ENCODE results near the gene TAB3.

TAB3 gene

GRCh38 chrX:30816079-30816478, 73.0 kb downstream of the TAB3 start:
- no peaks in the 10 kb centered on the region for H3K4me1 ChIP-seq (ENCODE audit: low read length)
- no peak for DNase-seq
- no peaks in the 10 kb centered on the region for H3K9me3 ChIP-seq (replicated peaks; ENCODE audit: insufficient read depth, low read length)
- no peaks in the 10 kb centered on the region for H3K27me3 ChIP-seq (replicated peaks; ENCODE audit: insufficient read depth, low read length)
- no peak overlapping the region for H3K4me2 ChIP-seq (ENCODE audit: low read depth, low read length)
- TF ChIP-seq EZH2phosphoT487 (IDR thresholded peaks at IDR 0.05; ENCODE audit: low read length) (no peak), CTCF (IDR thresholded peaks at IDR 0.05; ENCODE audit: low read length) (no peak), EZH2 (optimal IDR thresholded peaks at IDR 0.05; ENCODE audit: low read depth, low read length) (no peak)
- H3K79me2 ChIP-seq (ENCODE audit: low read length) = no peaks in the 10 kb centered on the region
- no peak overlapping the region for H3K4me3 ChIP-seq (ENCODE audit: low read length)
- no peaks in the 10 kb centered on the region for H4K20me1 ChIP-seq (ENCODE audit: insufficient read depth, low read length)
- H3K36me3 ChIP-seq (replicated peaks; ENCODE audit: insufficient read depth, low read length) = no peaks in the 10 kb centered on the region
- no peak overlapping the region for H3K27ac ChIP-seq (ENCODE audit: low read length)
- H3F3A ChIP-seq (ENCODE audit: insufficient read depth, low read length) = no peaks in the 10 kb centered on the region
- H3K9me2 ChIP-seq (replicated peaks; ENCODE audit: insufficient read depth, low read length) = no peaks in the 10 kb centered on the region
- H3K9ac ChIP-seq (ENCODE audit: low read length) = no peak overlapping the region
- no peak overlapping the region for H2AFZ ChIP-seq (ENCODE audit: low read length)

- TF ChIP-seq EZH2 (optimal IDR thresholded peaks at IDR 0.05; ENCODE audit: low read depth, low read length) (no peak), EZH2phosphoT487 (IDR thresholded peaks at IDR 0.05; ENCODE audit: low read length) (no peak), CTCF (IDR thresholded peaks at IDR 0.05; ENCODE audit: low read length) (no peak)
Measured at GRCh38 chrX:30814978-30815377, 74.1 kb downstream of the TAB3 start.

GRCh38 chrX:30812326-30812725, 76.7 kb downstream of the TAB3 start:
- DNase-seq = no peak
- H3K36me3 ChIP-seq (replicated peaks; ENCODE audit: insufficient read depth, low read length) = no peaks in the 10 kb centered on the region
- H3F3A ChIP-seq (ENCODE audit: insufficient read depth, low read length) = no peaks in the 10 kb centered on the region
- H2AFZ ChIP-seq (ENCODE audit: low read length) = no peak overlapping the region
- no peak overlapping the region for H3K4me3 ChIP-seq (ENCODE audit: low read length)
- no peaks in the 10 kb centered on the region for H4K20me1 ChIP-seq (ENCODE audit: insufficient read depth, low read length)
- H3K4me1 ChIP-seq (ENCODE audit: low read length) = no peaks in the 10 kb centered on the region
- H3K27ac ChIP-seq (ENCODE audit: low read length) = no peak overlapping the region
- H3K9me3 ChIP-seq (replicated peaks; ENCODE audit: insufficient read depth, low read length) = no peaks in the 10 kb centered on the region
- H3K79me2 ChIP-seq (ENCODE audit: low read length) = no peaks in the 10 kb centered on the region
- H3K27me3 ChIP-seq (replicated peaks; ENCODE audit: insufficient read depth, low read length) = no peaks in the 10 kb centered on the region
- H3K9ac ChIP-seq (ENCODE audit: low read length) = no peak overlapping the region
- TF ChIP-seq EZH2 (optimal IDR thresholded peaks at IDR 0.05; ENCODE audit: low read depth, low read length) (no peak), EZH2phosphoT487 (IDR thresholded peaks at IDR 0.05; ENCODE audit: low read length) (no peak), CTCF (IDR thresholded peaks at IDR 0.05; ENCODE audit: low read length) (no peak)
- H3K9me2 ChIP-seq (replicated peaks; ENCODE audit: insufficient read depth, low read length) = no peaks in the 10 kb centered on the region
- H3K4me2 ChIP-seq (ENCODE audit: low read depth, low read length) = no peak overlapping the region

More at GRCh38 chrX:30814978-30815377, 74.1 kb downstream of the TAB3 start:
- no peaks in the 10 kb centered on the region for H3K27me3 ChIP-seq (replicated peaks; ENCODE audit: insufficient read depth, low read length)
- no peaks in the 10 kb centered on the region for H4K20me1 ChIP-seq (ENCODE audit: insufficient read depth, low read length)
- H3K4me3 ChIP-seq (ENCODE audit: low read length) = no peak overlapping the region
- H3K4me1 ChIP-seq (ENCODE audit: low read length) = no peaks in the 10 kb centered on the region
- H3K9me3 ChIP-seq (replicated peaks; ENCODE audit: insufficient read depth, low read length) = no peaks in the 10 kb centered on the region
- no peak overlapping the region for H3K4me2 ChIP-seq (ENCODE audit: low read depth, low read length)
- H2AFZ ChIP-seq (ENCODE audit: low read length) = no peak overlapping the region
- no peaks in the 10 kb centered on the region for H3K79me2 ChIP-seq (ENCODE audit: low read length)
- no peak for DNase-seq
- H3K9me2 ChIP-seq (replicated peaks; ENCODE audit: insufficient read depth, low read length) = no peaks in the 10 kb centered on the region
- no peaks in the 10 kb centered on the region for H3F3A ChIP-seq (ENCODE audit: insufficient read depth, low read length)
- H3K9ac ChIP-seq (ENCODE audit: low read length) = no peak overlapping the region
- H3K27ac ChIP-seq (ENCODE audit: low read length) = no peak overlapping the region
- no peaks in the 10 kb centered on the region for H3K36me3 ChIP-seq (replicated peaks; ENCODE audit: insufficient read depth, low read length)
